OCI-LY1 (cell line): ENCODE data around the gene PAQR6.

Source experiments
- EZH2 ChIP-seq: fragments of 200-600 bp; sonication (generic), shearing (Covaris generic); IDR thresholded peaks from 2 replicates; pipeline ENCODE4 v1.8.0; 2017; ENCODE audit warnings: borderline replicate concordance, mixed run types, mild to moderate bottlenecking, antibody characterized with exemption, low read length, moderate library complexity, mixed read lengths
- TF ChIP-seq, protein P1 (sequence below): fragments of 200-600 bp; sonication (generic), shearing (Covaris generic); IDR thresholded peaks from 2 replicates; pipeline ENCODE4 v1.5.1; 2017; ENCODE audit warnings: mild to moderate bottlenecking, antibody characterized with exemption, low read length, moderate library complexity, mixed read lengths

DNA sequence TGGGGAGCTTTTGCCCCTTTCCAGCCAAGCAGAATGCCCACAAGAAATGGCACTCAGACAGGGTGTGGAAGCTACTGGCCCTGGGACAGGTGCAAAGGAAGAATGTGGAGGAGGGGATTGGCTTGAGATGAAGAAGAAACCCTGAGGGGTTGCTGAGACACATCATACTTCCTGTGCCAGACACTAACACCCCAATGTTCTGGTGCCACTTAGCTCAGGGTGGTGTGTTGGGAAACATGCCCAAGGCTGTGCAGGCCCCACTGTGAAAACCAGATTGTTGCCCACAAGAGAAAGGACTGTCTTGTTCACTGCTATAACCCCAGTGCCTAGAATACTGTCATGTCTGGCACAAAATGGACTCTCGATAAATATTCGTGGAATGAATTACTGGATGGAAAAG is 9.9 kb upstream of the PAQR6 start:
- TF ChIP-seq, protein P1, sequence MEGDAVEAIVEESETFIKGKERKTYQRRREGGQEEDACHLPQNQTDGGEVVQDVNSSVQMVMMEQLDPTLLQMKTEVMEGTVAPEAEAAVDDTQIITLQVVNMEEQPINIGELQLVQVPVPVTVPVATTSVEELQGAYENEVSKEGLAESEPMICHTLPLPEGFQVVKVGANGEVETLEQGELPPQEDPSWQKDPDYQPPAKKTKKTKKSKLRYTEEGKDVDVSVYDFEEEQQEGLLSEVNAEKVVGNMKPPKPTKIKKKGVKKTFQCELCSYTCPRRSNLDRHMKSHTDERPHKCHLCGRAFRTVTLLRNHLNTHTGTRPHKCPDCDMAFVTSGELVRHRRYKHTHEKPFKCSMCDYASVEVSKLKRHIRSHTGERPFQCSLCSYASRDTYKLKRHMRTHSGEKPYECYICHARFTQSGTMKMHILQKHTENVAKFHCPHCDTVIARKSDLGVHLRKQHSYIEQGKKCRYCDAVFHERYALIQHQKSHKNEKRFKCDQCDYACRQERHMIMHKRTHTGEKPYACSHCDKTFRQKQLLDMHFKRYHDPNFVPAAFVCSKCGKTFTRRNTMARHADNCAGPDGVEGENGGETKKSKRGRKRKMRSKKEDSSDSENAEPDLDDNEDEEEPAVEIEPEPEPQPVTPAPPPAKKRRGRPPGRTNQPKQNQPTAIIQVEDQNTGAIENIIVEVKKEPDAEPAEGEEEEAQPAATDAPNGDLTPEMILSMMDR = no peak
- TF ChIP-seq EZH2 = no peak
